AG04450 (cell line): ENCODE measurements around the gene GJA1. TPM values are rescaled to one million over a fixed set of nuclear protein-coding genes. Genes with fewer than 3 reads are reported as not detected.

ENCODE experiments used
- CTCF ChIA-PET: fragments of 300-600, 350-600 bp; formaldehyde crosslinking; extraction: SDS; loops from one replicate; lab custom pipeline; 2022; ENCODE audit warnings: antibody characterized with exemption, inconsistent platforms; lab: Charles Lee
- POLR2A ChIA-PET: fragments of 350-600 bp; formaldehyde crosslinking; extraction: SDS; loops from one replicate; lab custom pipeline; 2021; ENCODE audit warnings: antibody characterized with exemption, inconsistent platforms; lab: Yijun Ruan, JAX
- DNase-seq: peaks from one replicate; pipeline ENCODE4 v3.0.0-alpha.2; 2011; ENCODE audit warnings: low read depth, low spot score
- H3K27ac ChIP-seq: one replicate; pipeline ENCODE4 v1.5.1; 2012; ENCODE audit warnings: low read depth, low read length, control low read depth
- H3K27me3 ChIP-seq: one replicate; pipeline ENCODE4 v1.6.0; 2012; ENCODE audit warnings: low read length; ENCODE audit not compliant: control insufficient read depth, insufficient read depth
- H3K4me3 ChIP-seq: 2 replicates; pipeline ENCODE4 v1.5.1; 2011; ENCODE audit warnings: mild to moderate bottlenecking, low read depth, low read length, control low read depth
- H3K9me3 ChIP-seq: 2 replicates; pipeline ENCODE4 v1.5.1; 2012; ENCODE audit warnings: low read length; ENCODE audit not compliant: control insufficient read depth, insufficient read depth
- CTCF ChIP-seq: IDR thresholded peaks from 2 replicates; pipeline ENCODE4 v1.5.1; 2011; ENCODE audit warnings: low read depth, low read length, control low read depth, inconsistent platforms
- polyA plus RNA-seq: library from polyadenylated mRNA; depleted of rRNA; stranded (reverse); fragments of >200 nt; gene quantifications from 2 replicates; pipeline ENCODE4 v1.2.3, GENCODE V29; 2011

The GJA1 gene
- polyA plus RNA-seq, 1 experiment, result 323 TPM

- DNase-seq, result no peak
- Histone ChIP-seq H3K4me3 (no peak overlapping the region), H3K27ac (no peak overlapping the region), H3K27me3 (no peaks in the 10 kb centered on the region), H3K9me3 (no peaks in the 10 kb centered on the region; the same call in 1 of the 2 replicates)
- TF ChIP-seq CTCF, result no peak
- POLR2A ChIA-PET, result no interaction called here
- CTCF ChIA-PET, result interaction anchor here (1.6 to 2.2 kb wide), 2 partner anchors 17 to 771 kb away, joined by 7 to 8 read pairs; no protein-coding TSS in a partner anchor
These were observed 21.6 kb upstream of the GJA1 start for GRCh38 chr6:121413879-121414278.

DNA sequence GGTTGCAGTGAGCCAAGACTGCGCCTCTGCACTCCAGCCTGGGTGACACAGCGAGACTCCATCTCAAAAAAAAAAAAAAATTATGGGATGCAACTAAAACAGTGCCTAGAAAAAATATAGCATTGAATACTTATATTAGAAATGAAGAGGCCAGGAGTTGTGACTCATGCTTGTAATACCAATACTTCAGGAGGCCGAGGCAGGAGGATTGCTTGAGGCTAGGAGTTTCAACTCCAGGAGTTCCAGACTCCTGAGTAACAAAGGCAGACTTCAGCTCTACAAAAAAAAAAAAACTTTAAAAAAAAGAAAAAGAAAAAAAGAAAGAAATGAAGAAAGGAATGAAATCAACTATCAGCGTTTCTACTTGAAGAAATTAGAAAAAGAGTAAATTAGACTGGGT lies 17.1 kb upstream of the GJA1 start:
- no peaks in the 10 kb centered on the region for H3K9me3 ChIP-seq
- no peak overlapping the region for H3K4me3 ChIP-seq
- TF ChIP-seq CTCF, result no peak
- ChIA-PET POLR2A (interaction anchor here (0.7 kb wide), 1 partner anchor 98 kb away, joined by 3 read pairs; no protein-coding TSS in a partner anchor), CTCF (interaction anchor here (0.6 to 1.9 kb wide), 4 partner anchors 12 to 1112 kb away, joined by 3 to 9 read pairs (median 5); no protein-coding TSS in a partner anchor)
- H3K27ac ChIP-seq, result no peak overlapping the region
- no peaks in the 10 kb centered on the region for H3K27me3 ChIP-seq
- DNase-seq, result no peak

- H3K27me3 ChIP-seq, result no peaks in the 10 kb centered on the region
- H3K27ac ChIP-seq, result no peak overlapping the region
- no peaks in the 10 kb centered on the region for H3K9me3 ChIP-seq
- no peak for DNase-seq
- H3K4me3 ChIP-seq, result no peak overlapping the region
- CTCF ChIA-PET, result interaction anchor here (1.3 kb wide), 1 partner anchor 758 kb away, joined by 9 read pairs; no protein-coding TSS in a partner anchor
- no peak for TF ChIP-seq CTCF
- POLR2A ChIA-PET, result no interaction called here
These were observed 8.8 kb upstream of the GJA1 start for GRCh38 chr6:121426686-121427085.

- TF ChIP-seq CTCF, result no peak
- Histone ChIP-seq H3K27me3 (no peaks in the 10 kb centered on the region), H3K9me3 (peaks cover 2% of the 10 kb centered on the region; the same call in 1 of the 2 replicates), H3K4me3 (no peak overlapping the region), H3K27ac (no peak overlapping the region)
- POLR2A ChIA-PET, result no interaction called here
- CTCF ChIA-PET, result interaction anchor here (0.8 to 6.1 kb wide), 28 partner anchors 9 to 1101 kb away, joined by 3 to 133 read pairs (median 5); no protein-coding TSS in a partner anchor
- no peak for DNase-seq
These were observed 6.3 kb upstream of the GJA1 start for GRCh38 chr6:121428872-121429756.
